Stomach (tissue), 9 donors: Measurements from ENCODE around the gene MLYCD. TPM values are rescaled to one million over a fixed set of nuclear protein-coding genes. Genes with fewer than 3 reads are reported as not detected.

ENCODE experiments used
- DNase-seq, 2 donors: peaks; one replicate each; pipeline versions ENCODE4 v3.0.0 to v3.0.0-alpha.2; 2013 to 2019
- H3K27ac ChIP-seq, 5 donors: fragments of 200-600 bp in 4 of 5; sonication (generic) in 4 of 5; one replicate each; pipeline ENCODE4 v1.5.1; 2013 to 2019; ENCODE audit warnings: mild to moderate bottlenecking in 1 of 5, moderate library complexity in 1 of 5
- H3K27me3 ChIP-seq, 3 donors: fragments of 200-600 bp; sonication (generic); one replicate each; pipeline ENCODE4 v1.5.1; 2017 to 2019; ENCODE audit warnings: mixed run types in 1 of 3
- H3K36me3 ChIP-seq, 4 donors: fragments of 200-600 bp; sonication (generic); 1 replicate in 3 of 4; 2 replicates in 1 of 4; pipeline ENCODE4 v1.5.1; 2016 to 2019
- H3K4me1 ChIP-seq, 4 donors: fragments of 200-600 bp; sonication (generic); one replicate each; pipeline ENCODE4 v1.5.1; 2016 to 2019
- H3K4me3 ChIP-seq, 4 donors: fragments of 200-600 bp; sonication (generic) in 3 of 4; one replicate each; pipeline ENCODE4 v1.5.1; 2016 to 2019; ENCODE audit warnings: mild to moderate bottlenecking in 1 of 4
- H3K9me3 ChIP-seq, 4 donors: fragments of 200-600 bp; sonication (generic); one replicate each; pipeline ENCODE4 v1.5.1; 2016 to 2019
- EP300 ChIP-seq: sonication (generic); formaldehyde crosslinking; IDR thresholded peaks from one replicate; pipeline ENCODE4 v1.6.1; 2017; ENCODE audit warnings: antibody characterized with exemption
- POLR2A ChIP-seq, 4 donors: fragments of 450-650 bp; IDR thresholded peaks; one replicate each; pipeline ENCODE4 v1.6.1; 2016; ENCODE audit warnings: antibody characterized with exemption in 4 of 4, control low read depth in 2 of 4, mild to moderate bottlenecking in 1 of 4, moderate library complexity in 1 of 4
- POLR2AphosphoS5 ChIP-seq, 3 donors: sonication (generic); formaldehyde crosslinking; IDR thresholded peaks; one replicate each; pipeline ENCODE4 v1.6.1; 2016; ENCODE audit warnings: antibody characterized with exemption in 3 of 3
- WGBS, 5 donors: extraction: QIAGEN DNeasy Blood & Tissue Kit in 3 of 5; methylation state at CpG; one replicate each; pipeline versions ENCODE4 v1.1.5 to v1.1.7; 2013 to 2018; 5-methylcytosine and 5-hydroxymethylcytosine counted together
- intact Hi-C: fragments of 100-400 bp; cut with DNase I; formaldehyde crosslinking; loops from one replicate; pipeline ENCODE4 v1.15.1; 2023; ENCODE audit warnings: low total_unique reads
- polyA plus RNA-seq, 3 donors: library from polyadenylated mRNA; stranded (reverse); fragments of 200-250 nt; gene quantifications; one replicate each; pipeline ENCODE4 v1.2.3, GENCODE V29; 2013
- total RNA-seq, 5 donors: library from RNA; depleted of rRNA; stranded (reverse); fragments of >200 nt; gene quantifications; one replicate each; pipeline versions ENCODE4 v1.1.0 to v1.2.3, GENCODE V29; 2014 to 2016
- TF ChIP-seq, protein P1 (sequence below), 7 experiments: fragments of 450-650 bp in 4 of 7; fragments of 200-600 bp in 3 of 7; sonication (generic) in 3 of 7; IDR thresholded peaks; one replicate each; pipeline ENCODE4 v1.5.1; 2016 to 2019; ENCODE audit warnings: antibody characterized with exemption in 7 of 7, control low read depth in 2 of 7, mild to moderate bottlenecking in 1 of 7
- donor health status: healthy with polysubstance abuse.
- donor health status: Bipolar disorder and iron deficiency.
- donor health status: healthy.

Gene MLYCD
- total and polyA plus RNA-seq, 8 donors: 2.9 to 43.8 (median 14.4) TPM

DNA sequence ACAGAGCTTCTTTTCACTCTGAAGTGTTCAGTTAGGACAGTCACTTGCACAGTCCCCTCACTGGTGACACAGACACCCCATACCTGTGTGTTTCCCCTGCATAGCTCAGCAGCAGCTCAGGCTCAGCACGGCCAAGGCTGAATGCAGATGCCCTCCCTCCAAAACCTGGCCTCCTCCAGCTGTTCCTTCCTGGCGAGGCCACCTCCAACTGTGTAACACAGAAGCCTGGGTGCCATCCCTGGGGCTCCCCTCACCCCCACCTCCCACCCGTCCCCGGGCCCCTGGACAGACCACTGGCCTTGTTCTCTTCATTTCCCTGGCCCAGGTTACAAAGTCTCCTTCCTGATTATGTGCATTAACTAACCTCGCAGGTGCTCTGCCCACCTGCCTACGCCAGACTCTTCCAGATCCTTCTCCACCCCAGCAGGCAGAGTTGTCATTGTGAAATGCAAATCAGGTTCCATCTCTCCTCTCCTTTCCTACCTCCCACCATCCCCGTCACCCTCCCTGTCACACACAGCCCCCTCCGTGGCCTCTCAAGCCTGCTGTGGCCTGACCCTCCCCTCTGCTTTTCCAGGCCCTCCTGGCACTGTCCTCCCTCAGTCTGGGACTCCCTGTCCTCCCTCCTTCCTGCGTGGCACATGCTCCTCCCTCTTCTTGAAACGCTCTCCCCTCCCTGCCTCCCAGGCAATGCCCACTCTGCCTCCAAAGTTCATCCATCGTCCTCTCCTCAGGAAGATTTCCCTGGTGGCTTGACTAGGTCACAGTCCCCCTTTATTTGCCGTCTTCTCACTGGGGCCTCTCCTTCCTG lies 26.4 kb downstream of the MLYCD start:
- peaks cover 0 to 70% (median 58%) of the 10 kb centered on the region in 4 donors for H3K36me3 ChIP-seq
- H3K9me3 ChIP-seq: no peaks in the 10 kb centered on the region
- no peak for TF ChIP-seq EP300
- no peak for TF ChIP-seq POLR2A (IDR thresholded peaks at IDR 0.05)
- TF ChIP-seq, protein P1, sequence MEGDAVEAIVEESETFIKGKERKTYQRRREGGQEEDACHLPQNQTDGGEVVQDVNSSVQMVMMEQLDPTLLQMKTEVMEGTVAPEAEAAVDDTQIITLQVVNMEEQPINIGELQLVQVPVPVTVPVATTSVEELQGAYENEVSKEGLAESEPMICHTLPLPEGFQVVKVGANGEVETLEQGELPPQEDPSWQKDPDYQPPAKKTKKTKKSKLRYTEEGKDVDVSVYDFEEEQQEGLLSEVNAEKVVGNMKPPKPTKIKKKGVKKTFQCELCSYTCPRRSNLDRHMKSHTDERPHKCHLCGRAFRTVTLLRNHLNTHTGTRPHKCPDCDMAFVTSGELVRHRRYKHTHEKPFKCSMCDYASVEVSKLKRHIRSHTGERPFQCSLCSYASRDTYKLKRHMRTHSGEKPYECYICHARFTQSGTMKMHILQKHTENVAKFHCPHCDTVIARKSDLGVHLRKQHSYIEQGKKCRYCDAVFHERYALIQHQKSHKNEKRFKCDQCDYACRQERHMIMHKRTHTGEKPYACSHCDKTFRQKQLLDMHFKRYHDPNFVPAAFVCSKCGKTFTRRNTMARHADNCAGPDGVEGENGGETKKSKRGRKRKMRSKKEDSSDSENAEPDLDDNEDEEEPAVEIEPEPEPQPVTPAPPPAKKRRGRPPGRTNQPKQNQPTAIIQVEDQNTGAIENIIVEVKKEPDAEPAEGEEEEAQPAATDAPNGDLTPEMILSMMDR (IDR thresholded peaks at IDR 0.05): no peak
- no peak for TF ChIP-seq POLR2AphosphoS5 (IDR thresholded peaks at IDR 0.05)
- H3K27ac ChIP-seq: no peak overlapping the region
- intact Hi-C loops: no loop called here
- no peak overlapping the region for H3K4me3 ChIP-seq
- no peaks in the 10 kb centered on the region for H3K27me3 ChIP-seq
- no peak for DNase-seq
- H3K4me1 ChIP-seq: peaks cover 0 to 12% (median 9%) of the 10 kb centered on the region in 4 donors
- WGBS, 5 donors: 79 to 89% (median 85%) methylated on average over 12 of the region's 12 CpGs

DNA sequence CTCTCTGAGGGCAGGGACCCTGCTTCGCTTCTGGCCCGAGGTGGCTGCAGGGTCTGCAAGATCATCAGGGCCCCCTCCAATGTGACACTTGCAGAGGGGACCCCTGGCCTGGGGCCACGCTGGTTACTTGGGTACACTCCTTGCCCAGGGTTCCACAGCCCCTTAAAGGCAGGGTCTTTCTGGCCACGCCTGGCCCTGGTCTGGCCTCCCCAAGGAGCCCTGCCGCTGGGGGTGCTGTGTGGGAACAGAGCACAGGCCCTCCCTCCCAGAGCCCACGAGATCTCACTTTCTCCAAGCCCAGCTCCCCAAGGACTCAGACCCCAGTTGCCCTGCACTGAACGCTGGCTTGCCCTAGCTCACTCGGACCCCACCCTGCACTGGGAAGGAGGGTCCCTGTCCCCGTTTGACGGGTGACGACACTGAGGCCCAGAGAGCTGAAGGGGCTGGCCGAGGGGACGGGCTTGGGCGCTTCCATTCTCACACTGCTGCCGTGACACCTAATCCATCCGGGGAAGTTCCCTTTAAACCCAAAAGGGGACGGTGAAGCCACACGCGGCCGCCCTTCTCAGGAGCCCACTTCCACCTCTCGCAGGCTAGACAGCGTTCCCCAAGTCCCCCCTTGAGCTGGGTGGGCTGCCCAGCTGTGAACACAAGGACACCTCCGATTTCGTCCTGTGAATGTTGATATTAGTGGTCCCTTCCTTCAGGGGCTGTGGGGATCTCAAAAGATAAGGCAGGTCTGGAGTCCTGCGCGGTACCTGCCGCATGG lies 27.2 kb downstream of the MLYCD start:
- intact Hi-C loops: no loop called here
- 56 to 58% (median 57%) methylated on average over 19 to 27 of the region's 27 CpGs for WGBS, 5 donors
- Histone ChIP-seq H3K9me3 (no peaks in the 10 kb centered on the region), H3K27me3 (no peaks in the 10 kb centered on the region), H3K27ac (no peak overlapping the region), H3K4me3 (no peak overlapping the region), H3K36me3 (peaks cover 0 to 62% (median 52%) of the 10 kb centered on the region in 4 donors), H3K4me1 (peaks cover 0 to 12% (median 9%) of the 10 kb centered on the region in 4 donors)
- no peak for DNase-seq
- no peak for TF ChIP-seq EP300
- TF ChIP-seq, protein P1 (IDR thresholded peaks at IDR 0.05): no peak
- TF ChIP-seq POLR2A (IDR thresholded peaks at IDR 0.05): no peak
- TF ChIP-seq POLR2AphosphoS5 (IDR thresholded peaks at IDR 0.05): no peak

DNA sequence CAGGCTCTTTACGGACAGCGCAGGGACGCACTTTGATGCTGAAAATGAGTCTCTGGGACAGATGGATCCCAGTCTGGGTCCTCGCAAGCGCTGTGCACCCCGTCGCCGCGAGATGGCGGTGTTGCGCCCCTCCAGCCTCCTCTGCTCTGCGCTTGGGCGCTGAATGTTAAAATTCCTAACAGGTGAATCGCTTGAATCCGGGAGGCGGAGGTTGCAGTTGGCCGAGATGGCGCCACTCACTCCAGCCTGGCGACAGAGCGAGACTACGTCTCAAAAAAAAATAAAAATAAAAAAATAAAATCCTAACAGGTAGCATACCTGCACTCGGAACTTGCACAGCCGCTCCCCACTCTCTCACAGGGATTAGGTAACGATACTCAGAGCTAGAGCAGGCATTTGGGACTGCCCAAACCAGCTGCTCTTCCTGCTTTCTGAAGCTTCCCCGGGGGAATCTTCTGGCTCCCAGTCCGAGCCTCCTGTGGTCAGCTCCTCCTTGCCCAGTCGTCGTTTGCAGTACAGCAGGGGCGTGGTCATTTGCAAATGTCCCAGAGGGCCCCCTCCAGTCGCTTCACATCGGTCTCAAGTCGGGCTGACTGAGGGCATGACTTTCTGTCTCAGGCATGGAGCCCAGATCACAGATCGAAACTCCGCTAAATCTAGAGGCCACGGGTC lies 27.9 kb downstream of the MLYCD start:
- H3K4me1 ChIP-seq: peaks cover 0 to 12% (median 9%) of the 10 kb centered on the region in 4 donors
- no peaks in the 10 kb centered on the region for H3K27me3 ChIP-seq
- DNase-seq: peak; percentile 85 to 92
- TF ChIP-seq POLR2A (IDR thresholded peaks at IDR 0.05) (no peak), POLR2AphosphoS5 (IDR thresholded peaks at IDR 0.05) (peak in 1 of 3 donors; percentile 58), EP300 (no peak)
- TF ChIP-seq, protein P1 (IDR thresholded peaks at IDR 0.05): peak in 5 of 7 experiments; percentile 63 to 96 (median 94)
- peak overlapping the region in 4 of 5 donors; percentile 26 to 62 (median 40) for H3K27ac ChIP-seq
- intact Hi-C loops: no loop called here
- 12 to 21% (median 14%) methylated on average over 32 to 35 of the region's 35 CpGs for WGBS, 5 donors
- no peaks in the 10 kb centered on the region for H3K9me3 ChIP-seq
- peaks cover 0 to 55% (median 45%) of the 10 kb centered on the region in 4 donors for H3K36me3 ChIP-seq
- H3K4me3 ChIP-seq: peak overlapping the region; percentile 11 to 22 (median 12)
